Muscle layer of duodenum (tissue), 2 donors: ENCODE results near the gene ECSIT.

Experiments used
- H3K27ac ChIP-seq: one replicate; pipeline ENCODE4 v1.7.0; 2013; ENCODE audit warnings: mild to moderate bottlenecking, low read length
- H3K27me3 ChIP-seq: one replicate; pipeline ENCODE4 v1.7.0; 2013; ENCODE audit warnings: low read depth, mild to moderate bottlenecking, control low read depth, low read length
- H3K36me3 ChIP-seq, 2 donors: one replicate each; pipeline ENCODE4 v1.7.0; 2013; ENCODE audit warnings: low read length in 2 of 2, control low read depth in 1 of 2, mild to moderate bottlenecking in 1 of 2; ENCODE audit not compliant: insufficient read depth in 2 of 2, control insufficient read depth in 1 of 2
- H3K4me1 ChIP-seq, 2 donors: one replicate each; pipeline ENCODE4 v1.7.0; 2013; ENCODE audit warnings: low read length in 2 of 2, mild to moderate bottlenecking in 2 of 2, control low read depth in 1 of 2, moderate library complexity in 1 of 2; ENCODE audit not compliant: insufficient read depth in 2 of 2, control insufficient read depth in 1 of 2
- H3K4me3 ChIP-seq, 2 donors: one replicate each; pipeline ENCODE4 v1.7.0; 2013; ENCODE audit warnings: low read length in 2 of 2, low read depth in 1 of 2, mild to moderate bottlenecking in 1 of 2
- H3K9me3 ChIP-seq, 2 donors: one replicate each; pipeline ENCODE4 v1.7.0; 2013; ENCODE audit warnings: low read length in 2 of 2, control low read depth in 1 of 2, mild to moderate bottlenecking in 1 of 2; ENCODE audit not compliant: control insufficient read depth in 1 of 2
- donor health status: healthy.

Gene ECSIT

GRCh38 chr19:11547929-11548700 lies 19.2 kb upstream of the ECSIT start:
- Histone ChIP-seq H3K4me3 (no peak overlapping the region), H3K27me3 (no peaks in the 10 kb centered on the region), H3K9me3 (no peaks in the 10 kb centered on the region), H3K27ac (no peak overlapping the region), H3K4me1 (peaks cover 0 to 16% of the 10 kb centered on the region in 2 donors), H3K36me3 (peaks cover 4 to 43% of the 10 kb centered on the region in 2 donors)

DNA sequence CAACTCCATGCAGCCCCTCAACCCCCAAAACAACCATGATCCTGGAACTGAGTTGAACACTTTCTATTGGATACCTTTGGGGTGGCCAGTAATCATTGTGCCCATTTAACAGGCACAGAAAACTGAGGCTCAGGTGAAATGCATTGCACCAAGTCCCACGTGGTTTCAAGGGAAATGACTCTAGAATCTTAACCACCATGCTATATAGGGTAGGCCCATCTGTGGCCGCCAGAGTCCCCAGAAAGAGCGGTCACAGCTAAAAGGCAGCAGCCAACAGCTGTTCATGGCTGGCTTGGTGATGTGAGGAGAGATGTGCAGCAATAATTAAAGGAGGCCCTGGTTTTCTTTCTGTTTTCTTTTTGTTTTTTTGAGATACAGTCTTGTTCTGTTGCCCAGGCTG lies 12.3 kb upstream of the ECSIT start:
- Histone ChIP-seq H3K4me3 (peak overlapping the region; percentile 46 to 64), H3K27me3 (no peaks in the 10 kb centered on the region), H3K9me3 (no peaks in the 10 kb centered on the region), H3K36me3 (peaks cover 0 to 18% of the 10 kb centered on the region in 2 donors), H3K4me1 (peaks cover 0 to 15% of the 10 kb centered on the region in 2 donors), H3K27ac (no peak overlapping the region)

DNA sequence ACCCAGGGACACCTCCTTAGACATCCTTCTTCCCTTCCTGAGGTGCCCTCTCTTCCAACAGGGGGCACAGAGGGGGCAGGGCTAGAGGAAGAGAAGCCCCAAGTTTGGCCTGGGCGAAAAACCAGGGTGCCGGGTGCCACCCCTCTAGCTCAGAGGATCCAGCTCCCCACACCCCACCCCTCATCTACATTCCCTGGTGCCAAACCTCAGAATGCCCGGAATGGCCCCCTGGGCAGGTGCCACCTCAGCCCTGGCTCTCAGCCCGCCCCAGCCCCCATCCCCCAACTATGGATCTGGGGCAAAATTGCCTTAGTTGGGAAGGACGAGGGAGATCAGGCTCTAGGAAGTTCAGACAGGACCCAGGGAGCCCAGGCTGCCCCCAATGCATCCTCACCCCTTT lies 11.7 kb upstream of the ECSIT start:
- Histone ChIP-seq H3K27ac (peak overlapping the region; percentile 67), H3K9me3 (no peaks in the 10 kb centered on the region), H3K27me3 (no peaks in the 10 kb centered on the region), H3K36me3 (peaks cover 0 to 14% of the 10 kb centered on the region in 2 donors), H3K4me1 (peaks cover 2 to 15% of the 10 kb centered on the region in 2 donors), H3K4me3 (peak overlapping the region; percentile 46 to 64)

DNA sequence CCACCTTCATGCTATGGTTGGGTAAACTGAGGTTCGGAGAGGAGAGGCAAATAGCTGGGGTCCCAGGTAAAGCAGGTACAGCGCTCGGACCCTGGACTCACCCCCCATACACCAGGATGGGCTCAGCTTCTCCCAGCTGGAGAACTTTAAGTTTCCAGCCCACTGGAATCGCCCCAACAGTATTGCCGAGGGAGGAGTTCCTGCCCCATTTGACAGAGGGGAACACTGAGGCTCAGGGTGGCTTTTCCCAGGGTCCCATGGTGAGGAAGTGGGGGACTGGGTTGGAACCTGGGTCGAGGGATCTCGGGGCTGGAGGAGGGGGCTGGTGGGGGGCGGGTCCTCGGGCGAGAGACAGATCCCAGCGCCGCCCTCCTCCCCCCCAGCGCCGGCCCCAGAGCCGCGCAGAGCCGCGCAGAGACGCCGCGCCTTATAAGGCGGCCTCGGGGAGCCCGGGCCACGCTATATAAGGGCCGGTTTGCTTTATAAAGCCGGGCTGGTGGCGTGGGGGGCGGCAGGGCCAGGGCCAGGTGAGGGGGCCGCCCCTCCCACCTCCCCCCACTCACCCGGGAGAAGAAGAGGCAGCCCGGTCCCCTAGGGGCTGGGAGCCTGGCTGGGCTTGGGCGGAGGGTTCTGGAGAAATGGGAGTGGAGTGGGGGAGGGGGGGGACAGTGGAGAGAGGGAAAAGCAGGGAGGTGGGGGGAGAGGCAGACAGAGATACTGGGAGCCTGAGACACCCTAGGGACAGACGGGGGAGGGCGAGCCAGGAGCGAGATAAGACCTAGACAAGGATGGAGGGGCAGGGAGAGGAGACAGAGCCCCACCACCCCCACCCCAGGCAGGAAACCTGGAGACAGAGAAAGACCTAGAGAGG lies 10.8 kb upstream of the ECSIT start:
- peak overlapping the region; percentile 61 to 64 for H3K4me3 ChIP-seq
- peak overlapping the region; percentile 91 for H3K27ac ChIP-seq

GRCh38 chr19:11538232-11539036 lies 9.5 kb upstream of the ECSIT start, which contains the start of gene CNN1:
TSS of gene CNN1 (plus strand) at chr19:11538851. CDS start at chr19:11538928, 77 bp downstream.
- H3K4me3 ChIP-seq, result peak within 1 kb of the TSS; percentile 61 to 64
- H3K9me3 ChIP-seq, result no peaks in the 10 kb centered on the region
- peak within 1 kb of the TSS; percentile 91 for H3K27ac ChIP-seq
- H3K27me3 ChIP-seq, result no peaks in the 10 kb centered on the region
- peaks cover 0 to 8% of the 10 kb centered on the region in 2 donors for H3K36me3 ChIP-seq
- H3K4me1 ChIP-seq, result peaks cover 4% of the 10 kb centered on the region in 2 donors

More for the DNA sequence above, 10.8 kb upstream of the ECSIT start:
- H3K9me3 ChIP-seq, result no peaks in the 10 kb centered on the region
- H3K27me3 ChIP-seq, result no peaks in the 10 kb centered on the region
- peaks cover 0 to 14% of the 10 kb centered on the region in 2 donors for H3K36me3 ChIP-seq
- peaks cover 4 to 10% of the 10 kb centered on the region in 2 donors for H3K4me1 ChIP-seq

DNA sequence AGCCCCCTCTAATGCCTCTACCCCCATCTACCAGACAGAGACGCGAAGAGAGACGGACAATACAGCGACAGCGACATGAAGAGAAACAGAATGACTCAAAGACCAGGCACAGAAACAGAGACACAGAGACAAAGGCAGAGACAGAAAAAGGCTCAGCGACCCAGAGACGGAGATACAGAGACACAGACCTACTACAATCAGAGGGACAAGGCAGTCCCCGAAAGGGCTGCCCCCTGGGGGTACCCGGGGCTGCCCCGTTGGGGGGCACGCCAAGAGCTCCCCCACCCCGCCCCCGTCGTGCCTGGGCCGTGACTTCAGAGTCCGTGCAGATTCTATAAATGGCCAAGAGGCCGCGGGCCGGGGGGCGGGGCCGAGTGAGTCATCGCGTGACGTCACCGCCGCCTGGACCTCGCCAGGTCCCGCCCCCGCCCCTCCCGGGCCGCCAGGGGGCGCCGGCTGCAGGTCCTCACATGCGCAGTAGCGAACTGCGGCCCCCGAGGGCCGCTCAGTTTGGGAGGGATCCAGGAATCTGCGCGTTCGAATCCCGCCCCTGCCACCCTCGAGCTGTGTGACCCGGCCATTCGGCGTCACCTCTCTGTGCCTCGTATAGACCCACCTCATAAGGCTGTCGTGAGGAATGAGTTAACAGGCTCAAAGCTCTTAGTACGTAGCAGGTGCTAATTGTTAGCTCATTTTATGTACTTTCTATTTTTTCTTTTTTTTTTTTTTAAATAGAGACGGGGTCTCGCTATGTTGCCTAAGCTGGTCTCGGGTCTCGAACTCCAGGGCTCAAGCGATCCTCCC lies 7.1 kb upstream of the ECSIT start:
- H3K4me1 ChIP-seq, result peaks cover 4% of the 10 kb centered on the region in 2 donors
- H3K27ac ChIP-seq, result peak overlapping the region; percentile 88
- peak overlapping the region; percentile 31 to 53 for H3K4me3 ChIP-seq
- H3K27me3 ChIP-seq, result no peaks in the 10 kb centered on the region
- H3K36me3 ChIP-seq, result peaks cover 0 to 2% of the 10 kb centered on the region in 2 donors
- no peaks in the 10 kb centered on the region for H3K9me3 ChIP-seq

DNA sequence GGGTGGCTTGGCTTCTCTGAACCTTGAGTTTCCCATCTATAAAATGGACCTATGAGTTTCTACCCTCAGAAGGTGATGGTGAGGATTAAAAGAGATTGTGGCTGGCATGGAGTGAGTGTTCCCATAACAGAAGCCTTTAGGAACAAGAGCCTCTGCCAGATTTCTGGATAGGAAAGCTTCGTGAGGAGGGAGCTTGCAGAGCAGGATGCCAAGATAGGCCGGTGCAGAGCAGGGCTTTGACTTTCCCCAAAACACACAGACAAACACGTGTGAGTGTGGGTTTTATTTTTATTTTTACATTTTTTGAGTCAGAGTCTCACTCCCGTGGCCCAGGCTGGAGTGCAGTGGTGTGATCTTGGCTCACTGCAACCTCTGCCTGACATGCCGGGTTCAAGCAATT lies 6.0 kb upstream of the ECSIT start:
- H3K4me3 ChIP-seq, result no peak overlapping the region
- H3K36me3 ChIP-seq, result no peaks in the 10 kb centered on the region
- no peaks in the 10 kb centered on the region for H3K9me3 ChIP-seq
- no peaks in the 10 kb centered on the region for H3K27me3 ChIP-seq
- H3K27ac ChIP-seq, result peak overlapping the region; percentile 56
- H3K4me1 ChIP-seq, result peaks cover 2 to 4% of the 10 kb centered on the region in 2 donors

DNA sequence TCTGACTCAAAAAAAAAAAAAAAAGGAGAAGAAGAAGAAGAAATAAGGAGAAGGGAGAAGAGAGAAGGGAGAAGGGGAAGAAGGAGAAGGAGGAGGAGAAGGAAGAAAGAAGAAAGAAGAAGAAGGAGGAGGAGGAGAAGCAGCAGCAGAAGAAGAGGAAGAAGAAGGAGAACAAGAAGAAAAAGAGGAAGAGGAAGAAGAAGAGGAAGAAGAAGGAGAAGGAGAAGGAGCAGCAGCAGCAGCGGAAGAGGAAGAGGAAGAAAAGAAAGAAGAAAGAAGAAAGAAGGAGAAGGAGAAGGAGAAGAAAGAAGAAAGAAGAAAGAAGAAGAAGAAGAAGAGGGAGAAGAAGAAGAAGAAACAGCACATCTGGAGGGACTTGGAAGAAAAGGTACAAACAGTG lies 5.6 kb upstream of the ECSIT start:
- H3K27ac ChIP-seq, result peak overlapping the region; percentile 56
- no peaks in the 10 kb centered on the region for H3K36me3 ChIP-seq
- H3K27me3 ChIP-seq, result no peaks in the 10 kb centered on the region
- no peak overlapping the region for H3K4me3 ChIP-seq
- peaks cover 0 to 4% of the 10 kb centered on the region in 2 donors for H3K4me1 ChIP-seq
- no peaks in the 10 kb centered on the region for H3K9me3 ChIP-seq

DNA sequence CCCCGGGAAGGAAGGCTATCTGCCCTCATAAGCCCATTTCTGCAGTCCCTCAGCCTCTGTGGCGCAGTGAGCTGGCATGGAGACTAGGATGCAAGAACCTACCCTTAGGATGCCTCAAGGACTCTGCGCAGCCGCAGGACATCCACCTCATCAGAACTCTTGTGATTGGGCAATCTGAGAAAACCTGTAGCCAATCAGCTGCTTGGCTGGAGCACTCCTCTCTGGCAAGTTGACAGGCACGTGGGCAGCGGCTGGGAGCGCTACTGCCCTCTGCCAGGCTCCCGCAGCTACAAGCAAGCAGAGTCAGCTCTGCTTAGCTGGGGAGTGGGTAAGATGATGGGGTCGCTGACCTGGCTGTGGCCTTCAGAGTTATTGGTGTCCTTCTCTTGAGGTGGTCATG lies 1.5 kb upstream of the ECSIT start:
- Histone ChIP-seq H3K27ac (no peak overlapping the region), H3K9me3 (no peaks in the 10 kb centered on the region), H3K36me3 (peaks cover 0 to 5% of the 10 kb centered on the region in 2 donors), H3K27me3 (no peaks in the 10 kb centered on the region), H3K4me1 (peaks cover 4 to 13% of the 10 kb centered on the region in 2 donors), H3K4me3 (no peak overlapping the region)

GRCh38 chr19:11519138-11519537 lies 9.8 kb downstream of the ECSIT start:
- H3K27ac ChIP-seq, result no peak overlapping the region
- H3K36me3 ChIP-seq, result peaks cover 0 to 40% of the 10 kb centered on the region in 2 donors
- H3K27me3 ChIP-seq, result no peaks in the 10 kb centered on the region
- H3K4me1 ChIP-seq, result no peaks in the 10 kb centered on the region
- H3K4me3 ChIP-seq, result no peak overlapping the region
- no peaks in the 10 kb centered on the region for H3K9me3 ChIP-seq
